Pons (tissue), 1 donor: ENCODE data around the gene AP5S1.
"Not testable (repeated sequence)": the region's sequence is repeated elsewhere in the genome, so short reads cannot be mapped to it uniquely, and the experiment has no call there.

Experiments
- DNase-seq: peaks from one replicate; pipeline ENCODE4 v3.0.0-alpha.2; 2016; ENCODE audit warnings: low spot score

AP5S1 gene

DNA sequence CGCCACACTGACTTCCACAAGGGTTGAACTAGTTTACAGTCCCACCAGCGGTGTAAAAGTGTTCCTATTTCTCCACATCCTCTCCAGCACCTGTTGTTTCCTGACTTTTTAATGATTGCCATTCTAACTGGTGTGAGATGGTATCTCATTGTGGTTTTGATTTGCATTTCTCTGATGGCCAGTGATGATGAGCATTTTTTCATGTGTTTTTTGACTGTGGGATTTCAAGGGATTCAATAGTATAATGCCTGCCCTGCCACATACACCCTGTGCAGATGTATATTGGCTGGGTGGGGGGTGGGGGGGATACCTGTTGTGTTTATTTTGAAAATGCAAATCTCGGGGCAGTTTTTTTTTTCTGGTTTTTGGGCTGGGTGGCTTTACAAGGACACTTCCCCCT is 26.2 kb upstream of the AP5S1 start:
- not testable (repeated sequence) for DNase-seq

DNA sequence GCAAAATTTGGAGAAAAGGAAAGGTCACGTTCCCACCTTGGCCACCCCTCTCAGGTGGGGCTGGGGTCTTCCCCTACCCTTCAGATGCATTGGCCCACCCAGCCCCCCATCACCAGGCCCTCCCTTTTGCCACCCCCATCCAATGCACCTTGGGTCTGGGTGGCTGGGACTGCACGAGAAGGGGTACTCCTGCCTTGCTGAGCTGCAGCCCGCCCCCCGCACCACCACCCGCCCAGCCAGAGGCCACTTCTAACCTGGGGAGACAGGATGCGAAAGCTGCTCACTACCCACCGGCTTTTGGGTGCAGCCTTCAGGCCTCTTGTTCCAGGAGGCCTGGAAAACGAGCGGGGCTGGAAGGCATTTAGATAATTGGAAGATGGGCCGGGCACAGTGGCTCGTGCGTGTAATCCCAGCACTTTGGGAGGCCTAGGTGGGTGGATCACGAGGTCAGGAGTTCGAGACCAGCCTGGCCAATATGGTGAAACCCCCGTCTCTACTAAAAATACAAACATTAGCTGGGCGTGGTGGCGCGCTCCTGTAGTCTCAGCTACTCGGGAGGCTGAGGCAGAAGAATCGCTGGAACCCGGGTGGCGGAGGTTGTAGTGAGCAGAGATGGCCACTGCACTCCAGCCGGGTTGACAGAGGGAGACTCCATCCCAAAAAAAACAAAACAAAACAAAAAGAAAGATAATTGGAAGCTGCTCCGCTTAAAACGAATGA is 25.5 kb upstream of the AP5S1 start:
- DNase-seq: no peak

DNA sequence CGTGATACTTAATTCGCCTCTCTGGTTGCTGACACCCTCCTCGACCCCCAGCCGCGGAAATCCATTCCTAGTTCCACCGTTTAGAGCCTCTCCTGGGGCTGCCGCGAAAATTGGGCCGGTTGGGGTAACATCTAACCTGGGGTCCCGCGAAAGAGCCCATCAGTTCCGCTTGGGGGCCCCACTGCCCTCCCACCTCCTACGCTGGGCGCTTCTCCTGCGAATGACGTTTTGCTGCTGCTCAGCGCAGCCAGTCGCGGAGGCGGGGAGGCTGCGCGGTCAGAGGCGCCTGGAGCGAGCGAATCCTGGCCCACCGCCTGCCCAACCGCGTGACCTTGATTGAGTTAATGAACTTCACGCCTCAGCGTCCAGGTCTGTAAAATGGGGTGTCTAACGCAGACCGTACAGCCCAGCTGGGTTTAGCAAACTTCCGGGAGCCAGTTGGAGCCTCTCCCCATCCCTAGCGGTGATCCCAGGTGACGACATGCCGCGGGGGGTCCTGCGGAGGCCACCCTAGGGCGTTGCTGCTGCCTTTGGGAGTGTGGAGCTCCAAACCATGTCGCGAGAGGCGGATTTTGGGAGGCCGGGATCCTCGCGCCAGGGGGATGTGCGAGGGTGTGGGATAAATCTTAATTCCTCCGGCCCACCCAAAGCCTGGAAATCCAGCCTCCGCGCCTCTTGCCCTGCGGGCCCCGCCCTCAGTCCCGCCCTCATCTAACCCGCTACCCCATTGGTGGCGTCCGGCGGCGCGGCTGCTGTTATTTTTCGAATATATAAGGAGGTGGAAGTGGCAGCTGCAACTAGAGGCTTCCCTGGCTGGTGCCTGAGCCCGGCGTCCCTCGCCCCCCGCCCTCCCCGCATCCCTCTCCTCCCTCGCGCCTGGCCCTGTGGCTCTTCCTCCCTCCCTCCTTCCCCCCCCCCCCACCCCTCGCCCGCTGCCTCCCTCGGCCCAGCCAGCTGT is 24.6 kb upstream of the AP5S1 start, which contains the start of gene CDC25B:
TSS of gene CDC25B (plus strand) at position 800 of the 958 bp plus-strand sequence. CDS start 222 bp downstream, outside the sequence.
- peak; percentile 93 for DNase-seq

DNA sequence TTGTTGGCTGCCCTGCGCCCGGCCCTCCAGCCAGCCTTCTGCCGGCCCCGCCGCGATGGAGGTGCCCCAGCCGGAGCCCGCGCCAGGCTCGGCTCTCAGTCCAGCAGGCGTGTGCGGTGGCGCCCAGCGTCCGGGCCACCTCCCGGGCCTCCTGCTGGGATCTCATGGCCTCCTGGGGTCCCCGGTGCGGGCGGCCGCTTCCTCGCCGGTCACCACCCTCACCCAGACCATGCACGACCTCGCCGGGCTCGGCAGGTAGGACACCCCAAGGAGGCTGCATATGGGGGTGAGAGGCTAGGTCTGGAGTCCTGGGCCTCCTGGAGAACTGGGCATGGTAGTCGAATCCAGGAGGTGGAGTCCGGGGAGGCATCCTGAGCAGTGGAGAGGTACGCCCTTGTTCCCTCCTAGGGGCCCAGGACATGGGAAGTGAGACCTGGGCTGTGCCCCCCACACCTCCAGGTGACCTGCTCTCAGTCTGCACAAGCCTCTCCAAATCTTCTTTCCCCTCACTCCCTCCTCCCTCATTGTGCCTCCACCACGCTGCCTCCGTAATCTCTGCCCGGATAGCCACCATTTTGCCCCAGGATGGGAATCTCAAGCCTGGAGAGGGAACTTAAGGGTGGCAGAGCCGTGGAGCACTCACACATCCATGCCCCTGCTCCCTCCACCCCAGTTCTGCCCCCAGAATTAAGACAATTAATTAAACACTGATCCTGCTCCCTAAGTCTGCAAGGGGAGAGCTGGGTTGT is 23.7 kb upstream of the AP5S1 start:
- DNase-seq: no peak

DNA sequence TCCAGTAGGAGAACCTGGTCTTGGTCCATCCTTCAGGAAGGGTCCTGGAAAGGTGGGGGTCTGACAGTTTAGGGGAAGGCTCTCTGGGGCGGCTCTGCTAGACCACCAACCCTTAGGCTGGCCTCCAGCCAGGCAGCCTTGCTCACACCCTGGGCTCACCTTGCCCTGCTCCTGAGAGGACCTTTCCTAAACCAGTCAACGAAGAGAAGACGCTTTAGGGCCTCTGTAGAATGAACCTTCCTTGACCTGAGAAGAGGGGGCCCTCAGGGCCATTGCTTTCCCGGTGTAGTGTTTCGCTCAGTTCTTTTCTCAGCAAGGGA is 23.2 kb upstream of the AP5S1 start:
- DNase-seq: no peak

DNA sequence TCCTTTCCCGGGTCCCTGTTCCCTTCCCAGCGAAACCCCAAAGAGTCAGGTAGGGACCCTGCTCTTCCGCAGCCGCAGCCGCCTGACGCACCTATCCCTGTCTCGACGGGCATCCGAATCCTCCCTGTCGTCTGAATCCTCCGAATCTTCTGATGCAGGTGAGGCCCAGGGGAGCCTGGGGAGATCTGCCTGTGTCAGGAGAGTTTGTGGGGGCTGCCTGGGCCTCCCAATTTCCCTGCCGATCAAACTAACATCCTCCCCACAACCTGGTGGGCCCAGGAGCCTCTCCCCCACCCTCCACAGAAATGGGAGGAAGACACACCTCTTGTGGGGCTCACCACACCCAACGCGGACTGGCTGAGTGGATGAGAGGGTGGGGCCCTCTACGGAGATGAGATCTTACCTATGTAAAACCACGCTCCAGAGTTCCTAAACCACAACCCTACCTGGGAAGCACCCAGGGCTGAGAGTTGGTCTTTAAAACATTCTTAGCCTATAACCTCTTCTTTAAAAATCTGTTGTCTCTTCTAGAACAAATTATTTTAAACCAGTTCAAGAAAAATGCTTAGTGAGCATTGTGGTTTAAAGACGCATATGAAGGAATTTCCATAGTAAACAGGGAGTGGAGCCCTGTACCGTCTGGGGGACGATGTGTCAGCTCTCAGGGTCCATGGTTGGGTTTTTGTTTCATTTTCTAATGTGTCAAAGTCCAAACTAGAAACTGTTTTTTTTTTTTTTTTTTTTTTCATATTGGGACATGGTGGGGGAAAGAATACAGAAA is 22.6 kb upstream of the AP5S1 start:
- no peak for DNase-seq

DNA sequence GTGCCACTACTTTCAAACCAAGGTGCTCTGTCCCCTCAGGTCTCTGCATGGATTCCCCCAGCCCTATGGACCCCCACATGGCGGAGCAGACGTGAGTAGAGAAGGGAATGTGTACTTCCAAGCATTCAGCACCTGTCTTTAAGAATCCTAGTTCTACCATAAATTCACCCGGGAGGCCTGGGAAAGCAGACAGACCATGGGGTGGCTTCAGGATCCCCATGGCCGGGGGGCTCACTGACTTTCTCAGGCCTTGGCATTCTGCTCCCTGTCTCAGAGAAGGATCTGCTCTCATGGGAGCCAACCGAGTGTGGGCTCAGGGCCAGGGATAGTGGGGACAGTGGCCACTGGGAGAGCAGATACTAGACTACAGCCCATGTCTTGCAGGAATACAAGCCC is 22.0 kb upstream of the AP5S1 start:
- no peak for DNase-seq

DNA sequence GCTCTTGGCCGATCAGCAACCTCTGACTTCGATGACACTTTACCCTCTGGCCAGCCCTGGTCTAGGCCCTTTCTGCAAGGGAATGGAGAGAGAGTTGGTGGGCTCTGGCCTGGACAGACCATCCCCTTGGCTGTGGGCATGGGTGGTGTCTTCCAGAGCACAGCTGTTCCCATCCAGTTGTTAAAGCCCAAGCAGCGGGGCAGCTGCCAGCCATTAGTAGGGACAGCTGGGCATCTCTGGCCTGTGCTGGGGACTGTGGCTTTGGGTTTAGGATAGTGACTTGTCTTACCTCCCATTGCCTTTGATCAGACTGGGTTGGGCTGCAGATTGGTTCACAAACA is 21.5 kb upstream of the AP5S1 start:
- DNase-seq: no peak

DNA sequence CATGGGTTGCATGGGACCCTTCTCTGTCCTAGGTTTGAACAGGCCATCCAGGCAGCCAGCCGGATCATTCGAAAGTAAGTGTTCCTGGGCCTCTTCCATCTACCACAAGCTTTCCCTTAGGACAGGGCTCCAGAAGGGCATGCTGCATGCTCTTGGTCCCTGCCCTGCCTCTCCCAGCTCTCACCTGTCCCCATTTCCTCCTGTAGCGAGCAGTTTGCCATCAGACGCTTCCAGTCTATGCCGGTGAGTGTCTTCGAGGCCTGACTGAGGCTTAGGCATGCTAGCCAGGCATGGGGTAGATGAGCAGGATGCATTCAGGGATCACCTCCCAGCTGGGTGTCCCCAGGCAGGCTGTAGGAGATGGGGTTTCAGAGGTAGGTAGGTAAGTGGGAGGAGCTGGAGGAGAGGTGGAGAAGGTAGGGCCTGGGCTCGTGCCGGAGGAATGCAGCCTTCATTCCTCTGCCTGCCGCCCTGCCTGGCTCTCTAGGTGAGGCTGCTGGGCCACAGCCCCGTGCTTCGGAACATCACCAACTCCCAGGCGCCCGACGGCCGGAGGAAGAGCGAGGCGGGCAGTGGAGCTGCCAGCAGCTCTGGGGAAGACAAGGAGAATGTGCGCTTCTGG is 20.0 kb upstream of the AP5S1 start:
- no peak for DNase-seq

DNA sequence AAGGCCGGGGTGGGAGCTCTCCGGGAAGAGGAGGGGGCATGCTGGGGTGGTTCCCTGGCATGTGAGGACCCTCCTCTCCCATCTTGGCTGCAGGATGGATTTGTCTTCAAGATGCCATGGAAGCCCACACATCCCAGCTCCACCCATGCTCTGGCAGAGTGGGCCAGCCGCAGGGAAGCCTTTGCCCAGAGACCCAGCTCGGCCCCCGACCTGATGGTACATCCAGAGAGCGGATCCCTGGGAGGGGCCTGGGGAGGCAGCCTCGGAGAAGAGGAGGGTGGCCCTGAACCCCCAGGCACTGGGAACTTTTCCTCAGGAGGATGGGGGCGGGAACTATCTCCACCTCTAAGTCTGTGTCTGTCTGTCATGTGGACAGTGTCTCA is 19.5 kb upstream of the AP5S1 start:
- no peak for DNase-seq

DNA sequence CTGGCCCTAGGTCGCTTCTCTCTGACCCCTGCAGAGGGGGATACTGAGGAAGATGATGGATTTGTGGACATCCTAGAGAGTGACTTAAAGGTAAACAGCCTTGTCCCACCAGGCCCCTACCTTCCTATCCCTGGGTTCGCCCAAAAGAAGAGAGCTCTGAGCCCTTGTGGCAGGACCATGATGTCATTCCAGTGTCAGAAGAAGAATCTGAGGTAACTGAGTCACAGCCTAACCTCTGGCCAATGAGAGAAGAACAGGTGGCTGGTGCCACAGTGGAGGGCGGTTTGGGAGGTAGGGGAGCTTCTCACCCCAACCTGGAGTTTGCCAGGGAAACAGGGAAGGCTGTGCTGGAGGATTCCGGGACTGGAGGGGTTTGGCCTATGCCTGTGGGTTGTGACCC is 19.0 kb upstream of the AP5S1 start:
- DNase-seq: no peak

DNA sequence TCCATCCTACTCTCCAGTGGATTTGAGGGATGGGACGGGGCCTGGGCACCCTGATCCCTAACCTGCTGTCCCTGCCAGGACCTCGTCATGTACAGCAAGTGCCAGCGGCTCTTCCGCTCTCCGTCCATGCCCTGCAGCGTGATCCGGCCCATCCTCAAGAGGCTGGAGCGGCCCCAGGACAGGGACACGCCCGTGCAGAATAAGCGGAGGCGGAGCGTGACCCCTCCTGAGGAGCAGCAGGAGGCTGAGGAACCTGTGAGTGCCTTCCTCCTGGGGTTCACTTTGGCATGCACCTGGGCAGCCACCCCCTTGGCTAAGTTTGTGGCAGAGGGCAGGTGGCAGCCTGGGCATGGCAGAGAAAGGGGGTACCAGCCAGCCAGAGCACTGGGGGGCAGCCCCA is 18.5 kb upstream of the AP5S1 start:
- no peak for DNase-seq

DNA sequence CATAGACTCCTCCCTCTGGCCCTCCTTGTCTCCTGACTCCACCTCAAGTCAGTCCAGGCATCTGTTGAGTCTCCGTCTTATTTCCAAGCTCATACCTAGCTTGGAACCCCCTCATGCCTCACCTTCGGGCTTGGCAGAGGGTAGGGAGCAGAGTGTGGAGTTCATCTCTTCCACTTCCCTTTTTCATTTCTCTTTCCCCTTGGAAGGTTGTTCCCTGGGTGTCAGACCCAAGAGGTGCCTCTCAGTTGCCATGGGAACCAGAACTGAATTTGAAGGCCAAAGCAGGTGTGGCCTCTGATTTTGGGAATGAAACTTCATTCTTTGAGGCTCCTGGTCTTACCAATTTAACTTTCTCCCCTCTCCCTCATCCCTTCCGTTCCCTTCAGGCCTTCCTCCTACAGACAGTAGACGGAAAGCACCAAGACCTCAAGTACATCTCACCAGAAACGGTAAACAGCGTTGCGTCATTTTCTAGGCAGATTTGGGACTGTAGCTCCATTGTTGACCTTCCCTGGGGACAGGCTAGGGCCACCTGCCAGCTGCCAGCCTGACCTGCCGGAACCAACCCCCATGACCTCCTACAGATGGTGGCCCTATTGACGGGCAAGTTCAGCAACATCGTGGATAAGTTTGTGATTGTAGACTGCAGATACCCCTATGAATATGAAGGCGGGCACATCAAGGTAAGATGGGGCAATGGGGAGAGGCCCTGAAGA is 17.7 kb upstream of the AP5S1 start:
- DNase-seq: no peak

DNA sequence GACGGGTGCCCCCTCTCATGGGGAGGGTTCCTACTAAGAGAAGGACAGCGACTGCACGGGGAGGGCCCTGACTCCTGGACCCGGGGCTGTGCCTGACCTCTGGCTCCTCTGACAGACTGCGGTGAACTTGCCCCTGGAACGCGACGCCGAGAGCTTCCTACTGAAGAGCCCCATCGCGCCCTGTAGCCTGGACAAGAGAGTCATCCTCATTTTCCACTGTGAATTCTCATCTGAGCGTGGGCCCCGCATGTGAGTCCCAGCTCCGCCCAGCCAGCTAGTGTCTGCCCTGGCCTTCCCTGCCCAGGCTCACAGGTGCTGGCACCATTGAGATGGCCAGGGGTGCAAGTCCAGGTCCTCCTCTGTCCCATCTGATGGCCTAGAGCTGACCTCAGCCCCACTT is 17.1 kb upstream of the AP5S1 start:
- DNase-seq: no peak

DNA sequence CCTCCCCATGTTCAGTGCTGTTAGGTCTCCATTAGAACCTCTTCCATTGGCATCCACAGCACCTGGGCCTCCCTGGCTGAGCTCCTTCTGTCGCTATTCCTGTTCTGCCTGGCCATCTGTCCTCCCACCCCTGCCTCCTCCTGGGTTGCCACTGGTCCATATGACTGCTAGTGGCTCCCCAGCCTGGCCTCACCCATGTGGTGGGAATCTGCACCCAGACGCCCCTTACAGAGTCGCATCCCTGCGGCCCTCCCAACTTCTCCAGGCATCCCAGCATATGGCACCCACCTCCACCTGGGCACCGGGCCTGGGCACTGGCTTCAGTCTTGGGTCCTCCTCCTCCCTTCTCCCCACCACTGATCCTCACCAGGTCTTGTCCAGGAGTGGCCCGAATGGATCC is 16.5 kb upstream of the AP5S1 start:
- no peak for DNase-seq

DNA sequence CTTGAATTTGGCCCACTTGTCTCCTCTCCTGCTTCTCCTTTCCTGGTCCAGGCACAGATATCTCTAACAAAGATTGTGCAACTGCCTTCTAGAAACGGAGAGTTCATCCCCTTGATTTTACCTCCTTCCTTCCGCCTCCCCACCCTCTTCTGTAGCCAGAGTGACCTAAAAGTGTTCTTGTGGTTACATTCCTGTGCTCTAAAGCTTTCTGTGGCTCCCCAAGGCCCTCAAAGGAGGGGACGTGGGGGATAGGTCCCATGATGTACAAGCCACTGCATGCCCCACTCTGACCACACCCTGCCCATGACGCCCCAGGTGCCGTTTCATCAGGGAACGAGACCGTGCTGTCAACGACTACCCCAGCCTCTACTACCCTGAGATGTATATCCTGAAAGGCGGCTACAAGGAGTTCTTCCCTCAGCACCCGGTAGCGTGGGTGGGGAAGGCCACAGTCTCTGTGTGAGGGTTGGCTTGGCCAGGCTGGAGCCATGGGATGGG is 16.0 kb upstream of the AP5S1 start:
- no peak for DNase-seq

DNA sequence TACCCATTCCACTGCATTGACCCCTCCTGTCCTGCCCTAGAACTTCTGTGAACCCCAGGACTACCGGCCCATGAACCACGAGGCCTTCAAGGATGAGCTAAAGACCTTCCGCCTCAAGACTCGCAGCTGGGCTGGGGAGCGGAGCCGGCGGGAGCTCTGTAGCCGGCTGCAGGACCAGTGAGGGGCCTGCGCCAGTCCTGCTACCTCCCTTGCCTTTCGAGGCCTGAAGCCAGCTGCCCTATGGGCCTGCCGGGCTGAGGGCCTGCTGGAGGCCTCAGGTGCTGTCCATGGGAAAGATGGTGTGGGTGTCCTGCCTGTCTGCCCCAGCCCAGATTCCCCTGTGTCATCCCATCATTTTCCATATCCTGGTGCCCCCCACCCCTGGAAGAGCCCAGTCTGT is 15.6 kb upstream of the AP5S1 start:
- DNase-seq: no peak

DNA sequence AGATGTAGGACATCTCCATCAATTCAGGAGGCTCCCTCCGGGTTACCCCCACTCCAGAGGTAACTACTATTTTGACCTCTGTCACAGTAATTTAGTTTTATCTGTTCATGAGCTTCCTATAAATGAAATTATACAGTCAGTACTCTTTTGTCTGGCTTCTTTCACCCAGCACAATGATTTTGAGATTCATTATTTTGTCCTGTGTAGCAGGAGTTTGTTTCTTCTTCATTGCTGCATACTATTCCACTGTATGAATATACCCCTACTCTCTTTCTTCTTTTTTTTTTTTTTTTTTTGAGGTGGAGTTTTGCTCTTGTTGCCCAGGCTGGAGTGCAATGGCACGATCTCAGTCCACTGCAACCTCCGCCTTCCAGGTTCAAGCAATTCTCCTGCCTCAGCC is 11.8 kb upstream of the AP5S1 start:
- no peak for DNase-seq

DNA sequence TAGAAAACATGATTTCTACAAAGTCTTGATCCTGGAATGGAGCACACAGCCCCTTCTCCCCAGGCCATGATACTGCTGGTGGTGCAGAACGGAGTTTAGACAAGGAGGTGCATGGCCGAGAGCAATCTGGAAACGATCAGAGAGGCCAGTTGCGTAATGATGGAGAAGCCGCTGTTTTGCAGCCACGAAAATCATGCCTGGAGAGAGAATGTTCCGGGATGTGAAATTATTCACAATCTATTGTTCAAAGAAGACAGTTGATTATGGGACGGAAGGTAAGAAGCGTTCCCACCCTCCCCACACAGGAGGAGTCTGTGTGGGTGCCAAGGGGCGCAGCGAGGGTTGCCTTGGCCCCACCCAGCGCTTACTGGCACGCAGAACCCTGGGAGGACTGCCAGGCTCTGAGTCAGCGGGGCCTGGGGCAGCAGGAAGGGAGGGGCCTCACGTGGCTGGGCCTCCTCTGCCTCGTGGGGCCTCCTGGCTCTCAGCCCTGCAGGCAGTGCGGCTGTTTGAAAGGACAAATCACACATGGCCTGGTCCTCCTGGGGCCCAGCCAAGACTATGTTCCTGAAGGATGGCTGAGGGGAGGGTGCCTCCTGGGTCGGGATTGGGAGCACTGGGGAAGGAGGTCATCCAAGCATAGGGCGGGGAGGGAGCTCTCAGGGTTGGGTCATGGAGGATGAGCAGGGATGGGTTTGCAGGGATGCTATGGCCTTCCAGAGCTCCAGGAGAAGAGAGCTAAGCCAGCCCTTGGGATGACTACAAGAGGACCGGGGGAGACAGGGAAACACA is 8.7 kb upstream of the AP5S1 start:
- DNase-seq: peak; percentile 95

DNA sequence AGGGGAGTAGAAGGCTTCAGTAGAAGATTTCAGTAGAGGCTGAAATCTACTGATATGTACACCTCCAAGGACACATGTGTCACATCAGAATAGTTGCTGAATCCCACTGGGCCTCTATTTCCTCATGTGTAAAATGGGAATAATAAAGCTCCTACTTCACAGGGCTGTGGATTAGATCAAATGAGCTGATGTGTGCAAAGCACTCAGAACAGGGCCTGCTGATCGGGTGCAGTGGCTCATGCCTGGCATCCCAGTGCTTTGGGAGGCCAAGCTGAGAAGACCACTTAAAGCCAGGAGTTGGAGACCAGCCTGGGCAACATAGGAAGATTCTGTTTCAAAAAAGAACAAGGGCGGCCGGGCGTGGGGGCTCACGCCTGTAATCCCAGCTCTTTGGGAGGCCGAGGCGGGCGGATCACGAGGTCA is 8.1 kb upstream of the AP5S1 start:
- DNase-seq: no peak
